ENCODE measurements around the gene FAM120B. TPM values are rescaled to one million over a fixed set of nuclear protein-coding genes. Genes with fewer than 3 reads are reported as not detected.

Gene FAM120B
- total and polyA plus RNA-seq, 2 experiments from 2014 or later = 7.2 to 16.7 TPM

GRCh38 chr6:170449835-170450753, 143.5 kb downstream of the FAM120B start:
- Histone ChIP-seq H3K79me2 (replicated peaks; ENCODE audit: insufficient read depth) (no peaks in the 10 kb centered on the region), H3K36me3 (ENCODE audit: insufficient read depth) (no peaks in the 10 kb centered on the region), H3K4me2 (no peak overlapping the region), H3K4me1 (ENCODE audit: insufficient read depth) (no peaks in the 10 kb centered on the region), H3K4me3 (no peak overlapping the region), H4K20me1 (replicated peaks; ENCODE audit: insufficient read depth) (no peaks in the 10 kb centered on the region), H2AFZ (no peak overlapping the region), H3F3A (replicated peaks; ENCODE audit: low read depth) (no peaks in the 10 kb centered on the region), H3K27ac (ENCODE audit: low read depth) (no peak overlapping the region), H3K9me2 (ENCODE audit: insufficient read depth) (no peaks in the 10 kb centered on the region), H3K27me3 (ENCODE audit: insufficient read depth) (no peaks in the 10 kb centered on the region)
- no peak overlapping the region for H3K4me3 Mint-ChIP-seq
- H3K27me3 Mint-ChIP-seq (ENCODE audit: insufficient read depth, low read depth, poor library complexity) = peaks cover 10% of the 10 kb centered on the region
- H3K36me3 Mint-ChIP-seq (ENCODE audit: low read depth) = peaks cover 5% of the 10 kb centered on the region; the same call in 2 of the 3 replicates
- no peak overlapping the region; the same call in 1 of the 2 replicates for H3K27ac Mint-ChIP-seq
- ATAC-seq (no peak), DNase-seq (ENCODE audit: low spot score) (no peak)
- H3K9me3 Mint-ChIP-seq = peaks cover 12% of the 10 kb centered on the region
- peaks cover 4% of the 10 kb centered on the region for H3K4me1 Mint-ChIP-seq
- TF ChIP-seq CTCF (conservative IDR thresholded peaks at IDR 0.05; ENCODE audit: low read depth in 2 of 2) = no peak
- no peak for TF ChIP-seq POLR2AphosphoS5 (IDR thresholded peaks at IDR 0.05; ENCODE audit: low read depth)
- TF ChIP-seq ZNF114 (CRISPR knock-in tag; IDR thresholded peaks at IDR 0.05) = no peak
- TF ChIP-seq ZNF331 (CRISPR knock-in tag; IDR thresholded peaks at IDR 0.05; ENCODE audit: low read depth) = no peak
- no peak for TF ChIP-seq JUNB (IDR thresholded peaks at IDR 0.05; ENCODE audit: unreplicated experiment)
- no peak for TF ChIP-seq NANOG (IDR thresholded peaks at IDR 0.05; ENCODE audit: borderline replicate concordance)
- no peak for TF ChIP-seq ZNF462 (CRISPR knock-in tag; IDR thresholded peaks at IDR 0.05)
- no peak for TF ChIP-seq EZH2phosphoT487 (IDR thresholded peaks at IDR 0.05; ENCODE audit: unreplicated experiment)
- no peak for TF ChIP-seq ETS1 (IDR thresholded peaks at IDR 0.05)
- no peak for TF ChIP-seq CREB1 (CRISPR knock-in tag; IDR thresholded peaks at IDR 0.05; ENCODE audit: low read depth)
- TF ChIP-seq, protein P1, sequence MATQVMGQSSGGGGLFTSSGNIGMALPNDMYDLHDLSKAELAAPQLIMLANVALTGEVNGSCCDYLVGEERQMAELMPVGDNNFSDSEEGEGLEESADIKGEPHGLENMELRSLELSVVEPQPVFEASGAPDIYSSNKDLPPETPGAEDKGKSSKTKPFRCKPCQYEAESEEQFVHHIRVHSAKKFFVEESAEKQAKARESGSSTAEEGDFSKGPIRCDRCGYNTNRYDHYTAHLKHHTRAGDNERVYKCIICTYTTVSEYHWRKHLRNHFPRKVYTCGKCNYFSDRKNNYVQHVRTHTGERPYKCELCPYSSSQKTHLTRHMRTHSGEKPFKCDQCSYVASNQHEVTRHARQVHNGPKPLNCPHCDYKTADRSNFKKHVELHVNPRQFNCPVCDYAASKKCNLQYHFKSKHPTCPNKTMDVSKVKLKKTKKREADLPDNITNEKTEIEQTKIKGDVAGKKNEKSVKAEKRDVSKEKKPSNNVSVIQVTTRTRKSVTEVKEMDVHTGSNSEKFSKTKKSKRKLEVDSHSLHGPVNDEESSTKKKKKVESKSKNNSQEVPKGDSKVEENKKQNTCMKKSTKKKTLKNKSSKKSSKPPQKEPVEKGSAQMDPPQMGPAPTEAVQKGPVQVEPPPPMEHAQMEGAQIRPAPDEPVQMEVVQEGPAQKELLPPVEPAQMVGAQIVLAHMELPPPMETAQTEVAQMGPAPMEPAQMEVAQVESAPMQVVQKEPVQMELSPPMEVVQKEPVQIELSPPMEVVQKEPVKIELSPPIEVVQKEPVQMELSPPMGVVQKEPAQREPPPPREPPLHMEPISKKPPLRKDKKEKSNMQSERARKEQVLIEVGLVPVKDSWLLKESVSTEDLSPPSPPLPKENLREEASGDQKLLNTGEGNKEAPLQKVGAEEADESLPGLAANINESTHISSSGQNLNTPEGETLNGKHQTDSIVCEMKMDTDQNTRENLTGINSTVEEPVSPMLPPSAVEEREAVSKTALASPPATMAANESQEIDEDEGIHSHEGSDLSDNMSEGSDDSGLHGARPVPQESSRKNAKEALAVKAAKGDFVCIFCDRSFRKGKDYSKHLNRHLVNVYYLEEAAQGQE (IDR thresholded peaks at IDR 0.05; ENCODE audit: unreplicated experiment) = no peak
- TF ChIP-seq EZH2 (IDR thresholded peaks at IDR 0.05; ENCODE audit: low read depth, unreplicated experiment) = no peak
- no peak for TF ChIP-seq STAT1 (IDR thresholded peaks at IDR 0.05; ENCODE audit: unreplicated experiment)

Measured in GM23338 (cell line).